PC-9 (cell line): Measurements from ENCODE around the gene SRP9. TPM values are rescaled to one million over a fixed set of nuclear protein-coding genes. Genes with fewer than 3 reads are reported as not detected.
"Not testable (repeated sequence)": the region's sequence is repeated elsewhere in the genome, so short reads cannot be mapped to it uniquely, and the experiment has no call there.

Experiments
- BruUV-seq: library from RNA; stranded (reverse); fragments of 400-500 nt; replicated peaks from 2 replicates; lab custom pipeline; 2021; lab: Mats Ljungman, UMichigan
- CTCF ChIA-PET: fragments of 300-600 bp; sonication (Branson Sonifier 250); formaldehyde crosslinking; loops from one replicate; lab custom pipeline; 2022; ENCODE audit warnings: antibody characterized with exemption; lab: Charles Lee
- POLR2A ChIA-PET: fragments of 300-600 bp; sonication (Branson Sonifier 250); formaldehyde crosslinking; loops from one replicate; lab custom pipeline; 2022; ENCODE audit warnings: antibody characterized with exemption; ENCODE audit not compliant: unreplicated experiment; lab: Charles Lee
- DNase-seq, 2 experiments: peaks; one replicate each; pipeline versions ENCODE4 v3.0.0 to v3.0.0-alpha.2; 2015 to 2022; ENCODE audit warnings: mixed read lengths in 1 of 2
- H2AFZ ChIP-seq: fragments of 200-600 bp; sonication (generic); 2 replicates; pipeline ENCODE4 v1.8.1; 2017; ENCODE audit warnings: antibody characterized with exemption
- H3F3A ChIP-seq: fragments of 200-600 bp; sonication (generic); 2 replicates; pipeline ENCODE4 v1.8.1; 2017; ENCODE audit warnings: antibody characterized with exemption, mild to moderate bottlenecking, low read depth; ENCODE audit not compliant: insufficient read depth
- H3K27ac ChIP-seq: fragments of 200-600 bp; sonication (generic); 2 replicates; pipeline ENCODE4 v1.6.1; 2016; ENCODE audit warnings: mixed run types
- H3K27me3 ChIP-seq: fragments of 200-600 bp; sonication (generic); 2 replicates; pipeline ENCODE4 v1.6.1; 2016; ENCODE audit warnings: low read depth, mixed run types; ENCODE audit not compliant: insufficient read depth
- H3K36me3 ChIP-seq: fragments of 200-600 bp; sonication (generic); 2 replicates; pipeline ENCODE4 v1.6.1; 2016; ENCODE audit warnings: low read depth, mixed run types
- H3K4me1 ChIP-seq: fragments of 200-600 bp; sonication (generic); replicated peaks from 2 replicates; pipeline ENCODE4 v1.6.1; 2016; ENCODE audit warnings: mixed run types; ENCODE audit not compliant: insufficient read depth
- H3K4me2 ChIP-seq: fragments of 200-600 bp; sonication (generic); 2 replicates; pipeline ENCODE4 v1.6.1; 2017; ENCODE audit warnings: mixed run types
- H3K4me3 ChIP-seq: fragments of 200-600 bp; sonication (generic); 2 replicates; pipeline ENCODE4 v1.6.1; 2016; ENCODE audit warnings: mixed run types
- H3K79me2 ChIP-seq: fragments of 200-600 bp; sonication (generic); 2 replicates; pipeline ENCODE4 v1.6.1; 2017; ENCODE audit warnings: low read depth, mixed run types
- H3K9me2 ChIP-seq: fragments of 200-600 bp; sonication (generic); 2 replicates; pipeline ENCODE4 v1.8.1; 2017; ENCODE audit warnings: mild to moderate bottlenecking; ENCODE audit not compliant: insufficient read depth
- H3K9me3 ChIP-seq: fragments of 200-600 bp; sonication (generic); 2 replicates; pipeline ENCODE4 v1.8.1; 2016; ENCODE audit warnings: low read depth; ENCODE audit not compliant: insufficient read depth
- H4K20me1 ChIP-seq: fragments of 200-600 bp; sonication (generic); 2 replicates; pipeline ENCODE4 v1.8.1; 2017; ENCODE audit not compliant: insufficient read depth
- EZH2 ChIP-seq: fragments of 200-600 bp; sonication (generic); IDR thresholded peaks from 2 replicates; pipeline ENCODE4 v1.8.0; 2017; ENCODE audit warnings: antibody characterized with exemption, low read depth
- intact Hi-C: fragments of 100-400 bp; cut with micrococcal nuclease; formaldehyde crosslinking; loops from one replicate; pipeline ENCODE4 v1.10.0; 2022; ENCODE audit not compliant: unreplicated experiment
- total RNA-seq: library from RNA; stranded (reverse); gene quantifications from 2 replicates; pipeline ENCODE4 v1.2.3, GENCODE V29; 2021
- TF ChIP-seq, protein P1 (sequence below): fragments of 200-600 bp; sonication (generic); conservative IDR thresholded peaks from 2 replicates; pipeline ENCODE4 v1.6.1; 2017; ENCODE audit warnings: mixed run types, antibody characterized with exemption, mild to moderate bottlenecking, moderate library complexity

The SRP9 gene
- total RNA-seq, 1 experiment from 2014 or later = 406 TPM

DNA sequence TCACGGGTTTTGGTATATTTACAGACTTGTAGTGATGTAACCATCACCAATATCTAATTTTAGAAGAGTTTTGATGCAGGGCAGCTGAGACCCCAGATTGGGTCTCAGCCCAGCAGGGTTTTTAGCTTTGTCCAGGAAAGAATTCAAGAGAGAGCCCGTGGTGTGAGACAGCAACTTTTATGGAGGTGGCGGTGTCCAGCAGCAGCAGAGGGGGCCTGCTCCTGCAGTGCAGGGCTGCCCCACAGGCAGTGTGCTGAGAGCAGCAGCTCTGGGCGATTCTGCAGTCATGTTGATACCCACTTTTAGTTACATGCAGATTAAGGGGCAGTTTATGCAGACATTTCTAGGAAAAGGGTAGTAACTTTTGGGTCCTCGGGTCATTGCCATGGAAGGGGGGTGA is 30.5 kb downstream of the SRP9 start:
- no peak overlapping the region for H3K27ac ChIP-seq
- H4K20me1 ChIP-seq = no peaks in the 10 kb centered on the region
- H3K4me1 ChIP-seq = peaks cover 29% of the 10 kb centered on the region
- TF ChIP-seq EZH2 = no peak
- TF ChIP-seq, protein P1, sequence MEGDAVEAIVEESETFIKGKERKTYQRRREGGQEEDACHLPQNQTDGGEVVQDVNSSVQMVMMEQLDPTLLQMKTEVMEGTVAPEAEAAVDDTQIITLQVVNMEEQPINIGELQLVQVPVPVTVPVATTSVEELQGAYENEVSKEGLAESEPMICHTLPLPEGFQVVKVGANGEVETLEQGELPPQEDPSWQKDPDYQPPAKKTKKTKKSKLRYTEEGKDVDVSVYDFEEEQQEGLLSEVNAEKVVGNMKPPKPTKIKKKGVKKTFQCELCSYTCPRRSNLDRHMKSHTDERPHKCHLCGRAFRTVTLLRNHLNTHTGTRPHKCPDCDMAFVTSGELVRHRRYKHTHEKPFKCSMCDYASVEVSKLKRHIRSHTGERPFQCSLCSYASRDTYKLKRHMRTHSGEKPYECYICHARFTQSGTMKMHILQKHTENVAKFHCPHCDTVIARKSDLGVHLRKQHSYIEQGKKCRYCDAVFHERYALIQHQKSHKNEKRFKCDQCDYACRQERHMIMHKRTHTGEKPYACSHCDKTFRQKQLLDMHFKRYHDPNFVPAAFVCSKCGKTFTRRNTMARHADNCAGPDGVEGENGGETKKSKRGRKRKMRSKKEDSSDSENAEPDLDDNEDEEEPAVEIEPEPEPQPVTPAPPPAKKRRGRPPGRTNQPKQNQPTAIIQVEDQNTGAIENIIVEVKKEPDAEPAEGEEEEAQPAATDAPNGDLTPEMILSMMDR = no peak
- no TSS peak for BruUV-seq
- CTCF ChIA-PET = no interaction called here
- H2AFZ ChIP-seq = no peak overlapping the region
- peaks cover 22% of the 10 kb centered on the region; the same call in 1 of the 2 replicates for H3F3A ChIP-seq
- no peaks in the 10 kb centered on the region for H3K9me3 ChIP-seq
- peaks cover 5% of the 10 kb centered on the region; the same call in 1 of the 2 replicates for H3K36me3 ChIP-seq
- peaks cover 29% of the 10 kb centered on the region for H3K79me2 ChIP-seq
- intact Hi-C loops = no loop called here
- POLR2A ChIA-PET = no interaction called here
- no peak overlapping the region for H3K4me2 ChIP-seq
- H3K4me3 ChIP-seq = no peak overlapping the region
- H3K9me2 ChIP-seq = no peaks in the 10 kb centered on the region
- no peak for DNase-seq
- no peaks in the 10 kb centered on the region for H3K27me3 ChIP-seq

DNA sequence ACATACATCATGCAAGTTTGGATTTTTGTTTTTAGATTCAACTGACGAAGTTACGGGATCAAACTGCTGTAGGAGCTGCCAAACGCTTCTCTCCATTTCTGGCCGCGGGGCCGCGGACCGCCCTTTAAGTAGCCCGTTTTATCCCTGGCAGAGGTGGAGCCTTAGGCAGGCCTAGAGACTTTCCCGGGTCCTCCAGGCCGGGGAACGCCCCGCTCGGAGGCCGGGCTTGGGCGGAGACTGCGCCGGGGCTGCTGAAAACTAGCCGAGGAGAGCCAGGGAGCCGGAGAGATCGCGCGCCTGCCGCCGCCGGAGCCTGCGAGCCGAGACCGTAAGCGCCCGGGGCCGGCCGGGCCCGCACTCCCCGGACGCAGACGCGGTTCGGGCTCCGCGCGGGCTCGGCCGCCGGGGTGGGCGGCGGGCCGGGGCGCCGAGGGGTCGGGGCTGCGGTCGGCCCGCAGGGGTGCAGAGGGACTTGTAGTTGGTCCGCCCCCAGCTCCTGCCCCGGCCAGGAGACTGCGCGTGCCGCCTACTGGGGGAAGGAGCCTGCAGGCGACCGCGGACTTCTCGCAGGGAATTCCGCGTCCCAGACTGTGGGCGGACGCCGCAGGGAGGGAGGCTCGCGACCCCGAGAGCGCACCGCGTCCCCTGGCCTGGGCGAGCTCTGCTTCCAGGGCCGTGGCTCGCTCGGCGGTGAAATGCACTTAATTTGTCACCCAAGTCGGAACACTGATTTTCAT is 32.4 kb downstream of the SRP9 start, which contains the start of gene EPHX1:
TSS of gene EPHX1 (plus strand) at position 283 of the 737 bp plus-strand sequence. CDS start 18,606 bp downstream, outside the sequence.
- peak within 1 kb of the TSS; percentile 92 for H3K4me3 ChIP-seq
- intact Hi-C loops = loop anchor here (1.0 to 2.0 kb wide), 2 partner anchors 65 to 329 kb away; no protein-coding TSS in a partner anchor
- peak within 1 kb of the TSS; percentile 45; the same call in 1 of the 2 replicates for H2AFZ ChIP-seq

DNA sequence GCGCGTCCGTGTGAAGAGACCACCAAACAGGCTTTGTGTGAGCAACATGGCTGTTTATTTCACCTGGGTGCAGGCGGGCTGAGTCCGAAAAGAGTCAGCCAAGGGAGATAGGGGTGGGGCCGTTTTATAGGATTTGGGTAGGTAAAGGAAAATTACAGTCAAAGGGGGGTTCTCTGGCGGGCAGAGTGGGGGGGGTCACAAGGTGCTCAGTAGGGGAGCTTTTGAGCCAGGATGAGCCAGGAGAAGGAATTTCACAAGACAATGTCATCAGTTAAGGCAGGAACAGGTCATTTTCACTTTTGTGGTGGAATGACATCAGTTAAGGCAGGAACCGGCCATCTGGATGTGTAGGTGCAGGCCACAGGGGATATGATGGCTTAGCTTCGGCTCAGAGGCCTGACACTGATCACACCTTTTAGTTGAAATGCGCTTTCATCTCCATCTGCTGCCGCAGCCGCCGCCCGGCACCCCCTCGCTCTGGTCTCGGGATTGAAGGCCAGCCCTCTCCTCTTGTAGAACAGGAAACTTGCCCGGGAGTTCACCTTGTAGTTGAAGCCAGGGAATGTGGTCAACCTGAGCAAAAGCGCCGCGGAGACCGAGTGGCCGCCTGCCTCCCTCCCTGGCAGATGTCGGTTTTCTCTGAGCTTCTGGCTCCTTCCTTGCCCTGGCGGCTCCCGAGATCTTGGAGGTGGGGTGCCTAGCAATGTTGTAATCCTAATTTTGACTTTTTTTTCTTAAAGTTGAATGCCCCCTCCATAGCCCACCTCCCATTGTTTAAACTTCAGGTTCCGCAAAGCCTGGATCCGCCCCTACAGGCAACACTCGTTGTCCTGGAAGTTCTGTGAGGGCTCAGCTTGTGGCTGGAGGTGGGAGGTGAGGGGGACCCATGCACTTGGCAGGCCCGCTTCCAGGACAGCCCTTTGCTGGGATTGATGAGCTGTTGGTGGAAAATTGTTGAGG is 33.2 kb downstream of the SRP9 start:
- H3K36me3 ChIP-seq = peaks cover 24% of the 10 kb centered on the region
- POLR2A ChIA-PET, H2AFZ ChIP-seq, H3K9me3 ChIP-seq, H4K20me1 ChIP-seq, H3K9me2 ChIP-seq, H3K27me3 ChIP-seq: not testable (repeated sequence)
- peak overlapping the region; percentile 95 for H3K4me2 ChIP-seq
- intact Hi-C loops = loop anchor here (1.0 to 2.0 kb wide), 2 partner anchors 64 to 330 kb away; no protein-coding TSS in a partner anchor
- H3K4me1 ChIP-seq = peaks cover 53% of the 10 kb centered on the region
- peaks cover 34% of the 10 kb centered on the region for H3F3A ChIP-seq
- TSS peak; percentile 52 for BruUV-seq
- peak overlapping the region; percentile 75 for H3K27ac ChIP-seq
- peak overlapping the region; percentile 92 for H3K4me3 ChIP-seq
- peaks cover 50% of the 10 kb centered on the region for H3K79me2 ChIP-seq
- CTCF ChIA-PET = interaction anchor here (0.7 kb wide), 1 partner anchor 336 kb away, joined by 3 read pairs; no protein-coding TSS in a partner anchor
- peak; percentile 64 to 67 for DNase-seq

More for the DNA sequence above, 32.4 kb downstream of the SRP9 start, which contains the start of gene EPHX1:
- peaks cover 42% of the 10 kb centered on the region for H3K79me2 ChIP-seq
- no peaks in the 10 kb centered on the region for H4K20me1 ChIP-seq
- no peaks in the 10 kb centered on the region for H3K9me2 ChIP-seq
- peak; percentile 76 to 95 for DNase-seq
- H3K27me3 ChIP-seq = no peaks in the 10 kb centered on the region
- peaks cover 34% of the 10 kb centered on the region for H3F3A ChIP-seq
- H3K36me3 ChIP-seq = peaks cover 16% of the 10 kb centered on the region; the same call in 1 of the 2 replicates
- no peaks in the 10 kb centered on the region for H3K9me3 ChIP-seq
- ChIA-PET POLR2A (interaction anchor here (0.6 kb wide), 1 partner anchor 39 kb away, joined by 4 read pairs; no protein-coding TSS in a partner anchor), CTCF (interaction anchor here (0.6 kb wide), 2 partner anchors 229 to 234 kb away, joined by 3 to 16 read pairs; no protein-coding TSS in a partner anchor)
- no TSS peak for BruUV-seq
- TF ChIP-seq, protein P1 = no peak; the same call in 1 of the 2 replicates
- TF ChIP-seq EZH2 = no peak
- H3K4me2 ChIP-seq = peak within 1 kb of the TSS; percentile 95
- H3K27ac ChIP-seq = peak within 1 kb of the TSS; percentile 75
- peaks cover 44% of the 10 kb centered on the region for H3K4me1 ChIP-seq
